Stimulated activated CD4-positive, alpha-beta T cell treated with anti-CD3 and anti-CD28 coated beads, TNF-alpha, amount 100 ng/mL, for 24 hours (primary cell): ENCODE data around the gene POLR2E.

Source experiments
- DNase-seq, 3 experiments: peaks; one replicate each; pipeline ENCODE4 v3.0.0-alpha.2; 2020; ENCODE audit warnings: low read depth in 3 of 3

POLR2E gene

DNA sequence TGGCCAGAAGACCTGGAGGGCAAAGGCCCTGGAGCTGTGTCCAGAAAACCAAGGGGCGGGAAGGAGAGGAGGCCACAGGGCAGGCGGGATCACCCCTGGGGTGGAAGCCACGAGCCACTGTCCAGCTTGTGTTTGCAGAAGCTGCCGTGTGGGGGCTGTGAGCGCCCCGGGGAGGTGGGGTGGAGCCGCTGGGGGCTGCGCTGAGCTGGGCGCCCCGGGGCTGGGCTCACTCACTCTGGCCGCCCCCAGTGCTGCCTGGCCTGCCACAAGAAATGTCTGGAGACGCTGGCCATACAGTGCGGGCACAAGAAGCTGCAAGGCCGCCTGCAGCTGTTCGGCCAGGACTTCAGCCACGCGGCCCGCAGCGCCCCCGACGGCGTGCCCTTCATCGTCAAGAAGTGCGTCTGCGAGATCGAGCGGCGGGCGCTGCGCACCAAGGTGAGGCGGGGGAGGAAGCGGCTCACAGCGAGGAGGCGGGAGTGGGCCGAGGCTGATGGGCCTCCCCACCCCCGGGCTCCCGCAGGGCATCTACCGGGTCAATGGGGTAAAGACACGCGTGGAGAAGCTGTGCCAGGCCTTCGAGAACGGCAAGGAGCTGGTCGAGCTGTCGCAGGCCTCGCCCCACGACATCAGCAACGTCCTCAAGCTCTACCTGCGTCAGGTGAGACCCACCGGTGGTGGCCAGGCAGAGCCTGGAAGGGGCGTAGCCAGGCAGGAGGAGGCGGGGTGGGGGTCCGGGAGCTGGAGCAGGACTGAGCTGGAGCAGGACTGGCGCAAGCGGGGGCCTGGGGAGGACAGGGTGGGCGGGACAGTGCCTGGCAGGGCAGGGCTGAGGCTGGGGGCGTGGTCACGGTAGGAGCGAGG, 13.6 kb downstream of the POLR2E start:
- no peak for DNase-seq

DNA sequence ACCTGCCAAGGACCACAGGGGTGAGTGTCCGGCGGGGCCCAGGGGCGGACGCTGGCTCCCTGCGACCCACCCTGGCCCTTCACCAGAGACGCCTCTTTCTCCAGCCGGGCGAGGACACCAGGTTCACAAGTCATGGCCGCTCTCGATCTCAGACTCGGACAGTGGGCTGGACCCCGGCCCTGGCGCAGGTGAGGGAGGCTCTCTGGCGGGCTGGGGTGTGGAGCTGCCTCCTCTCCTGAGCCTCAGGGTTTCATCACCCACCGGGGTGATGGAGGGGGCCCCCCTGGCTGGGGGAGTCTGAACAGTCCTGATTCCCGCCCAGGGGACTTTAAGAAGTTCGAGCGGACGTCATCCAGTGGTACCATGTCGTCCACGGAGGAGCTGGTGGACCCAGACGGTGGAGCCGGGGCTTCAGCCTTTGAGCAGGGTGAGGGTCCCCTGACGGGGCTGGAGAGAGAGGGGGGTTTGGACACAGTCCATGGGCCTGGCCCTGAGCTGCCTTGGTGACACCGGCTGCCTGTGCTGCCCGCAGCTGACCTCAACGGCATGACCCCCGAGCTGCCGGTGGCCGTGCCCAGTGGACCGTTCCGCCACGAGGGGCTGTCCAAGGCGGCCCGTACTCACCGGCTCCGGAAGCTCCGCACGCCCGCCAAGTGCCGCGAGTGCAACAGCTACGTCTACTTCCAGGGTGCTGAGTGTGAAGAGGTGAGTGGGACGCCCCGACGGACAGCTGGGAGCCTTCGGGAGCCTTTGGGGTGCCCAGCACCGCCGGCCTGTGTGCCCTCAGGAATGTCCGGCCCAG, 14.6 kb downstream of the POLR2E start:
- DNase-seq, result no peak

DNA sequence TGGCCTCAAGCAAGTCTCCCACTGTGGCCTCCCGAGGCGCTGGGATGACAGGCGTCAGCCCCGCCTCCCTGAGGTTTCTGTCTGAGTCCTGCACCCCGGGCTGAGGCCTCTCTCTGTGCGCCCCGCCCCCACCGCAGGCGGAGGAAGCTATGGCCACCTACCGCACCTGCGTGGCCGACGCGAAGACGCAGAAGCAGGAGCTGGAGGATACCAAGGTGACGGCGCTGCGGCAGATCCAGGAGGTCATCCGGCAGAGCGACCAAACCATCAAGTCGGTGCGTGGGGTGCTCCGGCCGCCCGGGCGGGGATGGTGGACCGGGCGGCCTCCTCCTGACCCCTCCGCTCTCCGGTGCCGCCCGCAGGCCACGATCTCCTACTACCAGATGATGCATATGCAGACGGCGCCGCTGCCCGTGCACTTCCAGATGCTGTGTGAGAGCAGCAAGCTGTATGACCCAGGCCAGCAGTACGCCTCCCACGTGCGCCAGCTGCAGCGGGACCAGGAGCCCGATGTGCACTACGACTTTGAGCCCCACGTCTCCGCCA, 15.5 kb downstream of the POLR2E start:
- DNase-seq, result peak in 1 of 3 experiments; percentile 84

DNA sequence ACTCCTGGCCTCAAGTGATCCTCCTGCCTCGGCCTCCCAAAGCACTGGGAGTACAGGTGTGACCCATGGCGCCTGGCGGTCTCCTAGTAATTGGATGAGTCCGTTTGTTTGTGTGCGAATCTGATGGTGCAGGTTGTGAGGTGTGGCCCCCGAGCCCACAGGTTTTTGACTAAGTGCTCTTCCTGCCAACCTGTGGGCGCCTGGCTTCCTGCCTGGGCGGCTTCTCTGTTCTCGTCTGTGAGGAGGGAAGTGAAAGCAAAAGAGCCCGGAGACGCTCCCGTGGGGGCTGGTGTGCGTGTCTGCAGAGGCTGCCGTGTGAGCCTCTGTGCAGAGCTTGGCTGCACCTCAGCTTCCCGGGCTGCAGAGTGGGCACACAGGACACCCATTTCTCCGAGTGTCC, 18.2 kb downstream of the POLR2E start:
- DNase-seq, result peak; percentile 84 to 91 (median 84)

DNA sequence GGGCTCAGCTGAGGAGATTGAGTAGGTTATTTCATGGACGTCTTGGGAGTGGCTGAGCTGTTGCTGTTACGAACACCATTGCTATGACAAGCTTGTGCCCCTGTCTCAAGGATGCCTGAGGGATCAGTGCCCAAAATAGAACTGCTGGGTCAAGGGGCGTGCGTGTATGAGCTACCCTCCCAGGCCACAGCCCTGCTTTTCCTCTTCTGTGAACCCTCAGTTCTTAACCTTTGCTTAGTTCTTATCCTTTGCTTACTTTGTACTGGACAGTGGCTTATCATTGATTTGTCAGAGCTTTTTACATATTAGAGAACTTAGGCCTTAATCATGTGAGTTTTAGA, 19.2 kb downstream of the POLR2E start:
- no peak for DNase-seq

DNA sequence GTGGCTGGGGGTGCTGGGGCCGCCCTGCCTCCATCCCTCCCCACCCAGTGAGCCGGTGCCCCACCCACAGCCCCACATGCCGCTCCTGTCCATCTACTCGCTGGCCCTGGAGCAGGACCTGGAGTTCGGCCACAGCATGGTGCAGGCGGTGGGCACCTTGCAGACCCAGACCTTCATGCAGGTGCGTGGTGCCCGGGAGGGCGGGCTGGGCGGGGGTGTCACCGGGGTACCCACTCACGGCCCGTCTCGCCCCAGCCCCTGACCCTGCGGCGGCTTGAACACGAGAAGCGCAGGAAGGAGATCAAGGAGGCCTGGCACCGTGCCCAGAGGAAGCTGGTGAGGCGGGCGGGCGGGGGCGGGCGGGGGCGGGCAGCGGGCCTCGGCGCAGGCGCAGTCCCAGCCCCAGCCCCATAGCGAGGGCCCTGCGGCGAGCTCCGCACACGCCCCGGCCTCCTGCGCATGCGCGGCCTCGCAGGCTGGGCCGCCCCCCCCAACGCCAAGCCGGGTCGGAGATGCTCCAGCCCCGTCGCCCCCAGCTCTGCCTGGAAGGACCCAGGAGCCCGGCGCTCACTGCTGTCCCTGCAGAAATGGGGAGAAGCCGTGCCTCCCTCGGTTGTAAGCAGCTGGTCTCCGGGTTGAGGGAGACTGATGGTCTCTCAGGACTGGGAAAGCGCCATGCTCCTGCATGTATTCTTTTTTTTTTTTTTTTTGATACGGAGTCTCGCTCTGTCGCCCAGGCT, 20.5 kb downstream of the POLR2E start:
- peak in 2 of 3 experiments; percentile 70 to 82 for DNase-seq

DNA sequence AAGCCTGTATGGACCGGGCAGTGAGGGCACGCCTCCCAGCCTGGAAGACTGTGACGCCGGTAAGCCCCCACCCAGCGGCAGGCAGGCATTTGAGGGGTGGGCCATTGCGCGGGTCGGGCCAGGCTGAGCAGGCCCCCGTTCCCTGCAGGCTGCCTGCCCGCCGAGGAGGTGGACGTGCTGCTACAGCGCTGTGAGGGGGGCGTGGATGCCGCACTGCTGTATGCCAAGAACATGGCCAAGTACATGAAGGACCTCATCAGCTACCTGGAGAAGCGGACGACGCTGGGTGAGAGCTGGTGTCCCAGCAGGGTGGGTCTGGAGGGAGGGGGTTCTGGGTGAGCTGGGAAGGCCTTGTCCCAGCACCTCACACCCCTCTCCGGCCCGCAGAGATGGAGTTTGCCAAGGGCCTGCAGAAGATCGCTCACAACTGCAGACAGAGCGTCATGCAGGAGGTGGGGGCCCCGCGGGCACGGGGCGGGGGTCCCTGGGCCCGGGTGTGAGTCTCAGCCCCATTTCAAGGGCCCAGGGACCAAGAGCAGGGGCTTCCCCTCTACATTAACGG, 21.1 kb downstream of the POLR2E start:
- no peak for DNase-seq

DNA sequence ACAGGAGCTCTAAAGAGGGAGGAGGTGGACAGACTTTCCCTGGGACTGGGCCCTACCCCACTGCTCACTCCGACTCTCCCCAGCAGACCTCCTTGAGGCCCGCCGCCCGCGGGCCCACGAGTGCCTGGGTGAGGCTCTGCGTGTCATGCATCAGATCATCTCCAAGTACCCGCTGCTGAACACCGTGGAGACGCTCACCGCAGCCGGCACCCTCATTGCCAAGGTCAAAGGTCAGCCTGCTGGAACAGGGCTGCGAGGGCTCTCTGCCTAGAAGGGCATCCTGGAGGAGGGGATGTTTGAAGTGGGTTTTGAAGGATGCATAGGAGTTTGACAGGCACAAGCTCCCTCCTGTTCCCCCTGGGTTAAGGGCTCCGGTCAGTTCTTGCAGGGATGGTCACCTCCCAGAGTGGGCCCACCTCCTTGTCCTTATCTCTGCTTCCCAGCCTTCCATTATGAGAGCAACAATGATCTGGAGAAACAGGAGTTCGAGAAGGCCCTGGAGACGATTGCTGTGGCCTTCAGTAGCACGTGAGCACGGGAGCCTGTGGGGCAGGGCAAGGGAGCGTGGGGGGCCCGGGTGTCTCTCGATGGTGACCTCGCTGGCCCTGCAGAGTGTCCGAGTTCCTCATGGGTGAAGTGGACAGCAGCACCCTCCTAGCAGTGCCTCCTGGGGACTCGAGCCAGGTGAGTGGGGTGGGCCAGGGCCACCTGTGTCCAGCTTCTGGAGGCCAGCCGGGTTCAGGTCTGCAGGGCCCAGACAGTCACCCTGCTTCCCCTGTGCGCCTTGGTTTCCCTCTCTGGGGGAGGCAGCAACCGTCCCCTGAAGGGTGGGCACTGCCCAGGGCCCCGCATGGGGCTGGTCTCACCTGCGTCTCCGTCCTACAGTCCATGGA, 21.9 kb downstream of the POLR2E start:
- no peak for DNase-seq

DNA sequence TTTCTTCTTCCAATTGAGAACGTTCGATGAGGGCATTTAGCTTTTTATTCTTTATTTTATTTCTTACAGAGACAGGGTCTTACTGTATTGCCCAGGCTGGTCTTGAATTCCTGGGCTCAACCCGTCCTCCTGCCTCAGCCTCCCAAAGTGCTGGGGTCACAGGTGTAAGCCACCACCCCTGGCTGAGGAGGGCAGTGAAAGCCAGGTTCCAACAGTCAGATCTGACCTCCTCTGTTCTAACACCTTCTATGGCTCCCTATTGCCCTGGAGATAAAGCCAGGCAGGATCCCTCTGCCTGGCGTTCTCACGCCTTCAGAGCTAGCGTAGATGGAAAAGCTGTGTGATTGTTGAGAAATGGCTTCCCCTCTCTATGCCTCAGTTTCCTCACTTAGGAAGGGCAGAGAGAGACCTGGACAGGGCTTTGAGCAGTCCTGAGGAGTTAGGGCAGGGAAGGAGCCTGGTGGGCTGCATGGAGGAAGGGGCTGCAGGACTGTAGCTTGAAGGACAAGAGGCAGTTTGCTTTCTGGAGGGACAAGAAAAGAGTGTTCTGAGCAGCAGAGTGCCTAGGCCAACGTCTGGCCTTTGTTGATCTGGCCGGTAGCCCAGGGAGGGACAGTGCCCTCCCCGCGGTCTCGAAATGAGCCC, 22.7 kb downstream of the POLR2E start:
- DNase-seq, result no peak

DNA sequence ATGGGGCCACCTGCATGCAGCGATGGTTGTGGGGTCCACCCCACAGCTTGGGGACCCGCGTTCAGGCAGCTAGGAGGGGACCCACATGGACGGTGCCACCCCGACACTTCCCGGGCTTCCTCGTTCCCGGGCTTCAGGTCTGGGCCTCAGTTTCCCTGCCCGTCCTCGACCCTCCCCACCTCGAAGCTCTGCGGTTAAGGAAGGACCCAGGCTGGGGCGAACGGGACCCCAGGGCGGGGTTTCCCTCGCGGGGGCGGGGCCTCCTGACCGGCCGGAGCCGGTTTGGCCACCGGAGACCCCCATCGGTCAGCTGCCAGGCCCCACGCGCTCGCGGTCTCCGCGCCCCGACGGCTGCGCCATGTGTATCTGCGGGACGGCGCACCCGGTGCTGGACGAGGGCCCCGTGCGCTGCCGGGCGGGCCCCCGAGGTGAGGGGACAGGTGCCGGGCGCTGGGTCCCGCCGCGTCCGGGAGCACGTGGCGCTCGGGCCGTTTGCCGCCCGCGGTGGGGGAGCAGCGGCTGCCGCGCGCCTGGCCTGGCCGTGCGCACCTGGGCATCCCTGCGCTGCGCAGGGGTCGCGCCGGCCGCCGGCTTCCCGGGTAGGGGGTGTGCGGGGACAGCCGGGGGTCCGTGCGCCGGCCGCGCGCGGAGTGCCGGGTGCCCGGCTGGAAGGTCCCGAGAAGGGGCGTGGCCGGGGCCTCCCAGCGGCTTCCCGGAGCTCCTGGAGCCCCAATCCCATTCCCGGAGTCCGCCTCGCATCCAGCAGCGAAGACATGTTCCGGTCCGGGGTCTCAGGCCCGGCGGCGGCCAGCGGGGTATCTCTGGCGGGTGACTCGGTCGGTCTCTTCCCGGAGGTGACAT, 24.0 kb downstream of the POLR2E start:
- no peak for DNase-seq

DNA sequence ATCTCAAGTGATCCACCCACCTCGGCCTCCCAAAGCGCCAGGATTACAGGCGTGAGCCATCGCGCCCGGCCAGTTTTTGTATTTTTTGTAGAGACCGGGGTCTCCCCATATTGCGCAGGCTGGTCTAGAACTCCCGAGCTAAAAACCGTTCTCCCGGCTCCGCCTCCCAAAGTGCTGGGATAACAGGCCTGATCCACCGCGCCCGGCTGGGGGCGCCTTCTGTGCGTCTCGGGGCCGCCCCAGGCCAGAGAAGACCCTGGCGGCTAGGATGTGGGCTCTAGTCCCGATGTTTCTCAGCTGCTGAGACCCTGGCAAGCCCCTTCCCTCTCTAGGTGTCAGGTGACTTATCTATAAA, 24.6 kb downstream of the POLR2E start:
- DNase-seq, result no peak

DNA sequence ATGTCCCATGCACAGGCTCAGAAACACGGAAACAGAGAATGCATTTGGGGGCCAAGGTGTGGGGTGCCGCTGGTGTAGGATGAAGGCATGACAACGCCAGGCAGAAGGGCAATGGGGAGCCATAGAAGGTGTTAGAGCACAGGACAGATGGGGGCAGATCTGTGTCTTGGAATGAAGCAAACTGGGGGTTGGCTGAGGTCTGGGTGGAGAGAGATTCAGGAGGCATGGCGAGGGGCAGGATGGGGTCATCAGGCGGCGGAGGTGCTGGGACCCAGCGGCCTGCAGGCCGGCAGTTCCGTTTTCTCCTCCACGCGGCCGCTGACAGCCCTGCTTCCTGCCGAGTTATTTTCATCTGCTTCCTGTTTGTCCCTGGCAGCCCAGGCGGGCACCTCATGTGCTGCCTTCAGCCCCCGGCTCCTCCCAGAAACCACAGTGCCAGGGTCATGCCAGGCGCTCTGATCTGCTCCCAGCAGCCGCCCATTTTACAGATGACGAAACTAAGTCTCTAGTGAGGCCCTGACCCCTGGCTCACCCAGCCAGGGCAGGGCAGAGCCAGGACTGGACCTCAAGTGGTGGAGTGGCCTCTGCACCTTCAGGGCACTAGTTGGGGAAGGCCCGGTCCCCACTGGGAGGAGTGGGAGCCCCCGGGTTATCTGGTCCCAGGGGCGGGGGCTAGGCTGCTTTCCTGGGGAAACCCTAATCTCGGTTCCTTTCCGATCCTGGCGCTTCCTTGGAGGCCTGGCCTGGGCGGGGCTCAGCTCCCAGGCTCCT, 26.0 kb downstream of the POLR2E start:
- DNase-seq, result peak in 1 of 3 experiments; percentile 61

DNA sequence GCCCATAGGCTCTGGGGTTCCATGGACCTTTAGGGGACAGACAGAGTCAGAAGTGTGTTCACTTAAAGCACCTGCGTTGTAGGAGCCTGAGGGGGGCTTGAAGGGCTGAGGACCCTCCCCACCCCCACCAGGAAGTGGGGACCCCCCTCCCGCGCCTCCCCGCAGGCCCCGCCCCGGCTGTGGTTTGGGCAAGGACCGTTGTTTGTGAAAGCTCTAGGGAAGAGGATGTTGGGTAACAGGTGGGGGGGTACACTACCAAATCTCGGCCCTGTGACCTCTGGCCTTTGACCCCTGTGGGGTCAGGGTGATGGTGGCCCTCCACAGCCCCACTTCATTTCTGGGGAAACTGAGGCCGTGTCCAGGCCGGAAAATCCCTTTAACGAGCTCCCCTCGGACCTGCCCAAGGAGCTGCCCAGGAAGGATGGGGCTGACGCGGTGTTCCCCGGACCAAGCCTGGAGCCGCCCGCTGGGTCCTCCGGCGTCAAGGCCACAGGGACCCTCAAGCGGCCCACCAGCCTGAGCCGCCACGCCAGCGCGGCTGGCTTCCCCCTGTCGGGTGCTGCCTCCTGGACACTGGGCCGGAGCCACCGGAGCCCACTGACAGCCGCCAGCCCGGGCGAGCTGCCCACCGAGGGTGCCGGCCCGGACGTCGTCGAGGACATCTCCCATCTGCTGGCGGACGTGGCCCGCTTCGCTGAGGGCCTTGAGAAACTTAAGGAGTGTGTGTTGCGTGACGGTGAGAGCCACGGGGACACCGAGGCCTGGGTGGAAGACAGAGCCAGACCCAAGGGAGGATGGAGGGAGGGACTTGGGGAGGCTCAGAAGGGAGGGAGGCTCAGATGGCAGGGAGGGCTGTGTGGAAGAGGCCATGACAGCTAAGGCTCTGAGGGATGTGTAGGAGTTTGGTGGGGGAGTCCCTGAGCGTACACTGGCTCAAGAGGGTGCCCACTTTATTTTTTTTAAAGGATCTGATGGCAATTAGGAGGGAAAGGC, 26.9 kb downstream of the POLR2E start:
- DNase-seq, result peak in 1 of 3 experiments; percentile 58

DNA sequence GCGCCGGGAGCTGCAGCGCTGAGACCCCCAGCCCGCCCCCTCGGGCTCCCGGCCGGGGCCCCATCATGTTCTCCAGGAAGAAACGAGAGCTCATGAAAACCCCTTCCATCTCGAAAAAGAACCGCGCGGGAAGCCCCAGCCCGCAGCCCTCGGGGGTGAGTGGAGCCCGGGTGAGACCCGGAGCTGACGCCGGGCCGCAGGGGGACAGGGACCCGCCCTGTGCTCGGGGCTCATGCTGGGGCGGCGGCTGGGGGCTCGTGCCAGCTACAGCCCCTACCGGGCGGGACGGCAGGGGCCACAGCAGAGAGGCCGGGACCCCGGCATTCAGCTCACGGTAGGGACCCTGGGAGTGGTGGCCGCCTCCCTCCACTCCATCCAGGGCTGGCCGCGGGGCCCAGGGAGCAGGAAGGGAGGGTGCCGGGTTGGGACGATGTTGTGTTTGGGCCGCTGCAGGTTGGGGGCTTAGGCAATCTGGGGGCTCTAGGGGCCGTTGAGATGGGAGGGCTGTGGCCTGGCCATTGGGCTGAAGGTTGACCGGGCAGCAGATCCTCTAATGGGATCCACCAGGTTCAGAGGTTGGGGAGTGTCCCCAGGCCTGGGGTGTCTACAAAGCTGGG, 27.7 kb downstream of the POLR2E start:
- no peak for DNase-seq

DNA sequence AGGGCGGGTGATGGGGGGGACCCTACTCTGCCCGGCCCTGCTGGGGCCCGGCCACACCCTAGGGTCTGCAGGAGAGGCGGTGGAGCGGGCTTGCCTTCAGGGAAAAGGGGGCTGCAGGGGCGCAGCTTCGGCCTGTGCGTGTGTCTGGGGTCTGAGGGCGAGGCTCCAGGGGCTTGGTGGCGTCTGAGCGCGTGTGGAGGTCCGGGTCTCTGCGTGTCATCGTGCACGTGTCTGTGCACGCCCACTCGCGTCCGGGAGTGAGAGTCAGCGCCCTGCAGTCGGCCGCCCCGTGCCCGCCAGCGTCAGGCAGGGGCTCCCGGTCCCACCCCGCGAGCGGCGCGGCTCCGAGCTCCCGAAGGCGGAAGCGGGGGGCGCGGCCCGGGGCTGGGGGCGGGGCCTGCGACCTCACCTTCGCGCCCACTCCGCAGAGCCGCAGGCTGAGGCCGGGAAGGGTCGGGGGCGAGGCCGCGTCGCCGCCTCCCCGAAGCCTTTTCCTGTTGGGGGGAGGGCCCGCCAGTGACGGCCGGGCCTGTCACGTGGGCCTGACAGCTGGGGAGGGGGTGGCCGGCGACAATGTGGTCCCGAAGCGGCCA, 28.3 kb downstream of the POLR2E start, which contains the start of gene ARHGAP45:
ARHGAP45 (plus strand) TSS at position 420 of the 593 bp plus-strand sequence. CDS start 239 bp downstream, outside the sequence.
- peak; percentile 49 to 84 (median 62) for DNase-seq

DNA sequence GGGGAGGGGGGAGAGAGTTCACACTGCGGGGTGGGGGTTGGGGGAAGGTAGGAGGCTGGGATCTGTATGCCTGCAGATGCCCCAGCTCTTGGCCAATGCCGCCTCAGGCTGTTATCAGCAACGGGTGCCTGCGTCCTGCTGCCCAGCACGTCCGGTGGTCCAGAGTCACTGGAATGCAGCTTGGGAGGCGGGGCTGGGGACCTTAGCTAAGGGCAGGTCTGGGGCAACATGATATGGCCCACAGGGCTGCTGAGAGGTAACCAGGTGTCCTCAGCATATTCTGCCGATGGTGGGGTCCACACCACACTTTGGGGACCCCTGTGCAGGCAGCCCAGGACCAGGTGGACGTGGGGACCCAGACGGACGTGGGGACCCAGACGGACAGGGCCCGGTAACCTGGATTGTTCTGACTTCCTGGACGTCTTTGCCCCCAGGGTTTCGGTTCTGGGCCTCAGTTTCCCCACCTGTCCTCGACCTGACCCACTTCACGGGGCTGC, 28.9 kb downstream of the POLR2E start:
- no peak for DNase-seq
